HG03039 (cell line): Measurements from ENCODE around the gene SGK1.

Experiments used
- ATAC-seq: cut with Tn5 transposase; IDR thresholded peaks from one replicate; pipeline ENCODE4 v1.9.1; 2021; ENCODE audit warnings: mild to moderate bottlenecking, moderate library complexity; ENCODE audit not compliant: unreplicated experiment

Gene SGK1

GRCh38 chr6:134317471-134318131 lies at the start of gene SGK1:
TSS of gene SGK1 (minus strand) at chr6:134318112. CDS start at chr6:134317460, 652 bp downstream.
- no peak for ATAC-seq

DNA sequence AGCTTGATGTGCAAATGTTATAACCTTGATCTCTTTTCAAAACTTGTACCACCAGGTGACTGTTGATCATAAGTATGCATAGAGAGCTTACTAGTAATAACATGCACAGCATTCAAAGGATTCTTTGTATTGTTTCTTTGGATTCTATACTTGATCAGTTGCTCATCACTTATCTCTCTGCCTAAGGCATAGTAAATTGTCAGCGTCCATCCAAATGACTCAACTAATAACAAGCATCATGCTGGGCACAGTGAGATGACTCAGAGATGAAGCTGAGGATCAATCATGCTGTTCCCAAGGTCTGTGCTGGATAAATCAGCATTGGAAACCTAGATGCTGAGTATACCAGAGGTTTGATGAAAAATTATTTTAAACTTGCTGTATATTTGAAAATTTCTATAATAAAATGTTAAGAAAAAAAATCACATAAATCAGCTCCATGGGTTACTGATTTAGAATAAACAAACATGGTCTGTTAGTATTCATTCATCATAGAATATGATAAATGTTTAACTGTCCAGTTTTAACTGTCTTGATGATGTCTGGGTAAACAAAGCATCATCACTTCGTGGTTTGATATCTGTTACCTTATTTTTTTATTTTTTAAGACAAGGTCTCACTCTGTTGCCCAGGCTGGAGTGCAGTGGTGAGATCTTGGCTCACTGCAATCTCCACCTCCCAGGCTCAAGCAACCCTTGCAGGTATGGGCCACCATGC lies 45.6 kb upstream of the SGK1 start:
- ATAC-seq: no peak

DNA sequence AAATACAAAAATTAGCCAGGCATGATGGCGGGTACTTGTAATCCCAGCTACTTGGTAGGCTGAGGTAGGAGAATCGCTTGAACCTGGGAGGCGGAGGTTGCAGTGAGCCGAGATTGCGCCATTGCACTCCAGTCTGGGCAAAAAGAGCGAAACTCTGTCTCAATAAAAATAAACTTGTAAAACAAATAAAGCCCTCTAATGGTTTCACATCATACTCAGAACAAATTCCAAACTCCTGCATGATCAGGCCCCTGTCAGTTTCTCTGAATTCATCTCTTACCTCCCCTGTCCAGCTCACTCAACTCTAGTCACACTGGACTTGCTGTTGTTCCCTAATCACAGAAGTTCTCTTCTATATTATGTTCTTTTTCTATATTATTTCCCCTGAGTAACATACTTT lies 43.1 kb upstream of the SGK1 start:
- ATAC-seq: no peak

- ATAC-seq: no peak
Measured at GRCh38 chr6:134359302-134359701, 41.4 kb upstream of the SGK1 start.

GRCh38 chr6:134358320-134358719 lies 40.4 kb upstream of the SGK1 start:
- ATAC-seq: no peak

GRCh38 chr6:134357022-134357487 lies 39.1 kb upstream of the SGK1 start:
- ATAC-seq: no peak

DNA sequence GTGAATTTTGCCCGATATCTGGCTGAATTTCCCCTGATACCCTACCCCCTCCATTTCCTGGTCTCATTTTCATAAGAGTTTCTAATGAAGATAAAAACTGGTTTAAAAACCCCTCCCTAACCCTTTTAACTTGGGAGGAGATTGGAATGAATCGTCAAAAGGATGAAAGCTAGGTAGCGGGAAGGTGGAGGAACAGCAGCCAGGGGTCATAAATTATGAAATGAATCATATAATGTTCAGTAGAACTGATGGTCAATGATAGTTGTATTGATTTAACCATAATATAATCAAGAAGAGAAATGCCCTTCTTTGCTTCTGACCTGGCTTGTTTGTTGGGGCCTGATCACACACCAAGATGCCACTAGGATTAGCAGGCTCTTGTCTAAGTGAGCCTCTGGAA lies 38.5 kb upstream of the SGK1 start:
- ATAC-seq: no peak

- ATAC-seq: no peak
Measured at GRCh38 chr6:134352786-134353480, 35.0 kb upstream of the SGK1 start.

DNA sequence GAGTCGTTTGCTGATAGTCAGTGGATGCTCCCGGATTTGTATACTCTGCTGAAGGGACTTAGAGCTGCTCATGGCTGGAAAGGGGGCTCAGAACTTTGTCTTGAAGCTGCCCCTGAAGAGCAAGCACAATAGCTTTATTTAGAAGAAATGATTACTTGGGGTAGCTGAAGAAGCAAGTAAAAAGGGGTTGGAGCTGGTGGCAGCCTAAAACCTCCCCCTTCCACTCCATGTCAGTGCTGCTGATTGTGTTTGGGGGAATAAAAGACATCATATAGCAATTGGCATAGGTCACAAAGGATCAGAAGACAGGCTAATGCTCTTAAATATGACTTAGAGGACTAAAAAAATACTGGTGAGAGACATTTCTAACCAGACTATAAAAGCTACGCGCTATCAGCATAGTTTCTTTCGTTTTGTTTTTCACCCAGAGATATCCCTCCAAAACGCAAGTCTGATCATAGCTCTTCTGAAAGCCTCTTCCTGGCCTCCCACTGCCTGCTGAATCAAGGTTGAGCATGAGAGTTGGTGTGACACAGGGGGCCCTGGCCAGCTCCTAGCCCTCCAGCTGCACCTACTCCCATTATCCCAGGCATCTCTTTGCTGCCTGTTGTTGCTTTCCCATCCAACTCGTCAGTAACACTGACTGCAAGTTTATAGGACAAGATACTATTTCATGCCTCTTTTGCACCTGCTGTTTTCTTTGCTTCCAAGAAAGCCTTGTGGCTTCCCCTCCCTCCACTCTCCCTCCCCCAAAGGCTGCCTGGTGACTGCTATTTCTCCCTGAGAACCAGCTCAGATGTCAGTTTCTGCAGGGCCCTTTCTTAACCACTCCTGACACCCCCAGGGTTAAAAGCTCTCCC lies 33.9 kb upstream of the SGK1 start:
- no peak for ATAC-seq

DNA sequence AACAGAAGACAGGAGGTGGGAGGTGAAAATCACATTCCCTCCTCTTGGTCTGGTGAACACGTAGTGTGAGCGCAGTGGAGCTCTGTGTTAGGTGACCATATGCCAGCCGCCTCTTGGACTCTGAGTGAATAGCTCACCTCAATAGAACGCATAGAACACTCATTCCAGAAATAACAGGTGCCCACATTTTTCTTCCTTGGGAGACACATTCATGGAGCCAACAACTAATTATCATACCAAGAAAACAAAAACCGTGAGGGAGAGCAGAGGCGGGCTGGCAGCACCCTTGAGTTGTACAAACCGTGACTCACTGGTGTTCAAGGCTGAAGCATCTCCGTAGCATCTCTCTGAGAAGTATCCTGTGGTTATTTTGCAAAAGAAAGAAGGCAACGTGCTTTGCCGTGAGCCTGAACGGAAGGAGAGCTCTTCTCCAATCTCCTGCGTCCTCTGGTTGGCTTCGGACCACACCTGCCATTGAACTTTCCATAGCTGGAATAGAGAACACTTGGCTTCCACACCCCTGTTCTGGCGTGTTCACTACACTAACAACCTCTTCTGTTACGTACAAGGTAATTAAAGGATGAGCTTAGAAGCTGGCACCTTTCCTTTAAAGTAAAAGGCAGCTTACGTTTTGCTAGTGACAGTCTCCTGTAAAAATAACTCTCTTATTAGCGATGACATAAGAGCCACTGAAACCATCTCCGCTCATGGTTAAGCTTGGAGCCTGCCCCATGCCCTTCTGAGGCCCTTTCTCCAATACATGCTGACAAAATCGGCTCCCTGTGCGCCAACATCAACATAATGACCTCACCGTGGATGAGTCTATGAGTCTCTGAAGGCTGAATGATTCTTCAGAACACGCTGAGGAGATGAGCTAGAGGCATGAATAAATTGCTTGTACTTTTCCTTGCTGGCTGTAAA lies 30.2 kb upstream of the SGK1 start:
- ATAC-seq: no peak

DNA sequence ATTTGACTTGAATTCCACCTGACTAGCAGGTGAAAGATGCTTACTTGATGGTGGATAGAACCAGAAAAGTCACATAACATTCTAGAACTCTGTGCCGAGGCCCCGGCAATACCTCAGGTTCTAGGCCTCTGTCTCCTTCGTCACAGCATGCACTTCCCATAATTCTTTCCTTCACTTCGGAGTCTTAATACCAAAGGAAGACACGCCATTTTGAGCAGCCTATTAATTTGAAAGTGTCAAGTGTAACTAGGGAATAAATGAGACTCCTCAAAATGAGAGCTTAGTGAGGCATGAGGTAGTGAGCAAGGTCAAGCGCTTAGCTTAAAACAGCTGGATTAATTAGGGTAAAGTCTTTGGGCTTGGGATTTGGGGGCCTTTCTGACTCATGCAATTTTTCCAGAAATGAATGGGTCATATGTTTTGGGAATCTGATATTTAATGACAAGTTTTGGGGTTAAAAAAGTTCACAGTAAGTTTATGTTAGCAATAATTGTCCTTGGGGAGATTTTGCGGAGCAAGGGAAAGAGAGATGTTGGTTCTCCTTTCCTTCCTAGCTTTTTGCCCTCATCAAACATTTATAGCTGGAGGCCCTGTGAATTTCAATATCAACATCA lies 29.1 kb upstream of the SGK1 start:
- no peak for ATAC-seq

DNA sequence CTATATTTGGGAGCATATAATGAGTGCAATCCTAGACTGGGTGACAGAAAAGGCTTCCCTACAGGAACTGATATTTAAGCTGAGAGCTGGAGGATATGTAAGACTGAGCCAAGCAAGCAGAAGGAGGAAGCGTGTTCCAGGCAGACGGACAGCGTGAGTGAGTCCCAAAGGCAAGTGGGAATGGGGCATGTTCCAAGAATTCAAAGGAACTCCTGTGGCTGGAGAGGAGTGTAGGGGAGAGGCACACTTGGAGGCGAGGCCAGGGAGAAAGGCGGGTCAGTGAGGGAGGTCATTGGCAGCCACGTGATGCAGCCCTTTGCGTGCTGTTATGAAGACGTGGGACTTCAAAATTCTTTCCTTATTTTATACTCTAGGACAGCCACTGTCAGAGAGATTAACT lies 27.9 kb upstream of the SGK1 start:
- ATAC-seq: no peak

DNA sequence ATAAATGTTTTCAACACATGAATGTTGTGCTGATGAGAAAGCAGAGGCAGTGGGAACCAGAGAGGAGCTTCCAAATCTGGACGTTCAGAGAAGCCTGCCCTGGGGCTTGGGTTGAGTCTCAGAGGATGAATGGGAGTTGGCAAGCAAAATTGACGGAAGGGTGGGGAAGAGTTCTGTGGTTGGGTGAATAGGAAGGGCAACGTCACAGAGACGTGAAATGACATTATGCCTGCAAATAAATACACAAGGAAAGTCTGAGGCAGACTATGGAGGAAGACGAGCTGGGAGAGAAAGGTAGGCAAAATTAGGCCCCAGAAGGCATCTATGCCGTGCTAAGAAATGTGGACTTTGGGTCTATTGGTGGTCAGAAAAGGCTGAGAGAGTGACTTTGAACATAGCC lies 25.2 kb upstream of the SGK1 start:
- ATAC-seq: no peak

- no peak for ATAC-seq
Measured at GRCh38 chr6:134341999-134342567, 24.2 kb upstream of the SGK1 start.

- no peak for ATAC-seq
Measured at GRCh38 chr6:134340179-134340975, 22.5 kb upstream of the SGK1 start.

- no peak for ATAC-seq
Measured at GRCh38 chr6:134339216-134339615, 21.3 kb upstream of the SGK1 start.

DNA sequence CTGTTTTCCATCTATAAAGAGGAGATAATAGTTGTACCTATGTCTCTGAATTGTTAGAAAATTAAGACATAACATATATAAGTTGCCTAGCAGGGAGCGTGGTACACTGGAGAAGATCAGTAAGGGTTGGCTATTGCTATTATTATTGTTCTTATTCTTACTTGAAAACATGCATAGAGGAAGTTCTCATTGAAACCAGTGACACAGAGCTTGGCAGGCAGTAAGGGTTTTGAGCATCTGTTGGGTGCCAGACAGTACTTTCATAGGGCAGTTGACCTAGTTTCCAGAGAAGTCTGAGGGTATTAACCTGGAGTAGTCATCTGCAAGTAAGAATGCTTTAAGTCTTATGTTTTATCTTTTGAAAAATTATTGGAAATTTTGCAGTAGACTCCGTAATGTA lies 13.3 kb upstream of the SGK1 start:
- ATAC-seq: no peak

DNA sequence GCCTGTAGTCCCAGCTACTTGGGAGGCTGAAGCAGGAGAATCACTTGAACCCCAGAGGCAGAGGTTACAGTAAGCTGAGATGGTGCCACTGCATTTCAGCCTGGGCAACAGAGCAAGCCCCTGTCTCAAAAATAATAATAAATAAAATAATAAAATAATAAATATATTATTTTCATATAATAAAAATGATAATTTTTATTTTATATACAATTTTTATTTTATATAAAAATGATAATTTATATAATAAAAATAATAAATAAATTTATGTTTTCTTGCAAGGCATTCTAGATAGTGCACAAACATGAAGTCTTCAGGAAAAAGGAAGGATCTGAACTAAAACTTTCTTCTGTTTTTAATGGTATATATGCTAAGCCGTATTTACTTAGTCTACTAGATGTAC lies 12.6 kb upstream of the SGK1 start:
- ATAC-seq: no peak
